Mammary epithelial cell (primary cell): ENCODE data around the gene ERCC1.

Source experiments
- CTCF ChIP-seq, 2 donors: IDR thresholded peaks in 1 of 2; conservative IDR thresholded peaks in 1 of 2; 2 replicates each; pipeline ENCODE4 v1.5.1; 2011 to 2012; ENCODE audit warnings: inconsistent platforms in 2 of 2, low read length in 2 of 2, mild to moderate bottlenecking in 2 of 2, control low read depth in 1 of 2, low read depth in 1 of 2; ENCODE audit not compliant: insufficient read depth in 1 of 2; ENCODE audit errors: extremely low read depth in 1 of 2
- EZH2 ChIP-seq: IDR thresholded peaks from 2 replicates; pipeline ENCODE4 v1.6.1; 2012; ENCODE audit warnings: low read length, inconsistent platforms, borderline replicate concordance

- no peak for TF ChIP-seq CTCF (conservative IDR thresholded peaks at IDR 0.05 in 1 of 2, IDR thresholded peaks at IDR 0.05 in 1 of 2; ENCODE audit: extremely low read depth in 1 of 2, insufficient read depth in 1 of 2, low read depth in 1 of 2, low read length in 2 of 2)
- TF ChIP-seq EZH2, result no peak
These were observed 55.6 kb downstream of the ERCC1 start for GRCh38 chr19:45368127-45368526.
